ENCODE measurements around the gene NAV2. TPM values are rescaled to one million over a fixed set of nuclear protein-coding genes. Genes with fewer than 3 reads are reported as not detected.

The NAV2 gene
- total and polyA plus RNA-seq, 3 donors from 2014 or later = 3.4 to 6.0 (median 3.9) TPM

DNA sequence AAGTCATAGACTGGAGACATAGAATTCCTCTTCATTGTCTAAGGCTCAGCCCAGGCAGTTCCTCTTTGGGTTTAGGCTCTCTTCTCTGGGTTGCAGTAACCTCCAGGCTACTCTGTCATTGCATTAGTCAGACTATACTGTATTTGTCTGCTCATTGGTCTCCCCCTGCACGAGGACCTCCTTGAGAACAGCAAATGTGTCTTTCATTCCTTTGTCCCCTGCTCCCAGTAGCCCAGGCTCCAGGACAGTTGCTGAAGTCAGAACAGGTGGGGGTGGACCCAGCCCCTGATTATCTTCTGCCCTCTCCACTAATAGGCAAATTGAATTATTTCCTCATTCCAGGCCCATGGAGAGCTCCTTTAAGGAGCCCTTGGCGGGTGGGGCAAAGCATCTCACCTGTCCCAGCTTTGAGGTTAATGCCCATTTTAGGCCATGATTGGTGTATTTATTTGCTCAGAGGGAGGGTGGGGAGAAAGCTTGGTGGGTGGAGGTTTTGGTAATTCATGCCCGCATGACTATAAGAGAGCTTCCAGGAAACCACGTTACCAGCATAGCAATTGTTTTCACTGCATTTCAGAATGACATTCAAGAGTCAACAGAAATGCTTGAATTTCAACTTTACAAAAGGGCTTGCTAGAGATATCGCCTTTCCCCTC is 40.9 kb downstream of the NAV2 start:
- Histone ChIP-seq H3K4me3 (no peak overlapping the region), H3K27ac (no peak overlapping the region)
- intact Hi-C loops (cut with DNase I; ENCODE audit: low total_unique reads) = no loop called here

DNA sequence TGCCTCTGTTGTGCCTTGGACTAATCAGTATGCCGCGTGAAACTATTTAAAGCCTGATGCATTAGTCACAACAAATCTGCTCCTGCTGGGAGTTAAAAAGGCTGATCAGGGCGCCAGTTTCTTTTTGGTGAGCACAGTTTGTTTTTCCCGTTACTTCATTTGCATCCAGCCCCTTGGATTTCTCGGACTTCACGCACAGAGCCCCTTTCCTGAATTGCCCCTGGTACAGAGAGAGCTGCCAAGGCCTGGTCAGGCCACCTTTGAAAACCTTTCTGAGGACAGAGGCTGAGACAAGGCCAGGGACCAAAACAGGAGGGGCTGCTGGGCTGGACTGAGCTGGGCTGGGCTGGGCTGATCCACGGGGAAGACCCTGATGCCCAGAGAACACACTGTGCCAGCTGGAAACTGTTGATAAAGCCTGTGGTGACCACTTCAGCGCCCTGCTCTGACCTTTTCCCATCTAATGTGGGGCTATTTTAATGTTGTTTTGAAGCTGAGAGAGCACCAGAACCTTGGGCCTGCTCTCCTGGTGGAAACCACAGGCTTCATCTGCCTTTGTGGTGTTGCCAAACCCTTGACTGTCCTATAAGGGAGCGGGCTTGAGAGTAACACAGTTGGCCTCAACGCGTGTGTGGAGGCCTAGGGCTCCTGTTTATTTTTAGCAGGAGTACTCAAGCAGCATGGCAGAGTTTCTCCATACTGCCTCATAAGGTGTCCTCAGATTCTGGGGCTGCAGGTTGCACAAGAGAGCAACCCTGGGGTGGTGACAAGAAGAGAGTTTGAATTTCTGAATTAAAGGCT is 44.2 kb downstream of the NAV2 start:
- Histone ChIP-seq H3K4me1 (no peaks in the 10 kb centered on the region), H3K27ac (no peak overlapping the region), H3K36me3 (ENCODE audit: low read depth, missing control alignments) (no peaks in the 10 kb centered on the region), H3K9me3 (no peaks in the 10 kb centered on the region), H3K4me3 (no peak overlapping the region), H3K27me3 (no peaks in the 10 kb centered on the region)
- DNase-seq = no peak
- 79 to 83% methylated on average over 11 of the region's 11 CpGs for WGBS, 2 donors
- no peak for TF ChIP-seq POLR2A (IDR thresholded peaks at IDR 0.05)
- TF ChIP-seq, protein P1, sequence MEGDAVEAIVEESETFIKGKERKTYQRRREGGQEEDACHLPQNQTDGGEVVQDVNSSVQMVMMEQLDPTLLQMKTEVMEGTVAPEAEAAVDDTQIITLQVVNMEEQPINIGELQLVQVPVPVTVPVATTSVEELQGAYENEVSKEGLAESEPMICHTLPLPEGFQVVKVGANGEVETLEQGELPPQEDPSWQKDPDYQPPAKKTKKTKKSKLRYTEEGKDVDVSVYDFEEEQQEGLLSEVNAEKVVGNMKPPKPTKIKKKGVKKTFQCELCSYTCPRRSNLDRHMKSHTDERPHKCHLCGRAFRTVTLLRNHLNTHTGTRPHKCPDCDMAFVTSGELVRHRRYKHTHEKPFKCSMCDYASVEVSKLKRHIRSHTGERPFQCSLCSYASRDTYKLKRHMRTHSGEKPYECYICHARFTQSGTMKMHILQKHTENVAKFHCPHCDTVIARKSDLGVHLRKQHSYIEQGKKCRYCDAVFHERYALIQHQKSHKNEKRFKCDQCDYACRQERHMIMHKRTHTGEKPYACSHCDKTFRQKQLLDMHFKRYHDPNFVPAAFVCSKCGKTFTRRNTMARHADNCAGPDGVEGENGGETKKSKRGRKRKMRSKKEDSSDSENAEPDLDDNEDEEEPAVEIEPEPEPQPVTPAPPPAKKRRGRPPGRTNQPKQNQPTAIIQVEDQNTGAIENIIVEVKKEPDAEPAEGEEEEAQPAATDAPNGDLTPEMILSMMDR (IDR thresholded peaks at IDR 0.05) = no peak
- intact Hi-C loops (cut with DNase I; ENCODE audit: low total_unique reads) = no loop called here

More for the DNA sequence above, 40.9 kb downstream of the NAV2 start:
- no peak for TF ChIP-seq POLR2A (IDR thresholded peaks at IDR 0.05)
- TF ChIP-seq, protein P1 (IDR thresholded peaks at IDR 0.05) = no peak
- H3K36me3 ChIP-seq (ENCODE audit: low read depth, missing control alignments) = no peaks in the 10 kb centered on the region
- 96 to 97% methylated on average over 5 of the region's 5 CpGs for WGBS, 2 donors
- no peak for DNase-seq
- no peaks in the 10 kb centered on the region for H3K4me1 ChIP-seq
- no peaks in the 10 kb centered on the region for H3K9me3 ChIP-seq
- H3K27me3 ChIP-seq = no peaks in the 10 kb centered on the region

DNA sequence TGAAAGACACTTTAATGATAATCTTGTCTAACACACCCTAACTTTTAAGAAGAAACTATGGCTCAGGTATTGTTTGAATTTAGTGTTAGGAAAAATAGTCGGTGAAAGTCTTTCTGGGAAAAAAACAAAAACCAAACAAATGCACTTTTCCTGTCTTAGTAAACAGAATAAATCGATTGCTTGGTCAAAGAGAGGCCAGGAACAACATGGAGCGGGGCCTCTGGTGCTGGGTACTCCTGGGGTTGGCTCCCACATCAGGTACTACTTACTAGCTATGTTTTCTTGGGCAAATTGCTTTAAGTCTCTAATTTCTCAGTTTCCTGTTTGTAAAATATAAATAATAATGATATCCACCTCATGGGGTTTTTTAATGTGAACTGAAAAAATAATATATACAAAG is 46.8 kb downstream of the NAV2 start:
- whole genome bisulfite sequencing, 2 donors = 91 to 94% methylated on average over 3 of the region's 3 CpGs
- Histone ChIP-seq H3K4me3 (no peak overlapping the region), H3K4me1 (no peaks in the 10 kb centered on the region), H3K27ac (no peak overlapping the region), H3K9me3 (no peaks in the 10 kb centered on the region), H3K36me3 (ENCODE audit: low read depth, missing control alignments) (no peaks in the 10 kb centered on the region), H3K27me3 (no peaks in the 10 kb centered on the region)
- no peak for TF ChIP-seq POLR2A (IDR thresholded peaks at IDR 0.05)
- TF ChIP-seq, protein P1 (IDR thresholded peaks at IDR 0.05) = no peak
- no peak for DNase-seq
- intact Hi-C loops (cut with DNase I; ENCODE audit: low total_unique reads) = no loop called here

DNA sequence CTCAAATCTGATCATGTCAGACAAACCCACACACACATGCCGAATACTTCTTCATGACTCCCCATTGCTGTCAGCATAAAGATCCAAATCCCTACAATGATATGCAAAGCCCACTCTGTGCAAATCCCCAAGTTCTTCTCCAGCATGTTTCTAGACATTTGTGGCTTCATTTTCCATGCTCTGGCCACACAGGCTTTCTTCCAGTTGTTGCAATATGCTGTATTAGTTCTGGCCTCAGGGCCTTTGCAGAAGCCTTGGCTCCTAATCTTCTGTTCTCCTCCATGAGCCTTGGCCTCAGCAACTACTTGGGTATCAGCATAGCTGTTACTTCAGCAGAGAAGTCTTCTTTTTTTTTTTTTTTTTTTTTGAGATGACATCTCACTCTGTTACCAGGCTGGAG is 49.6 kb downstream of the NAV2 start:
- no peaks in the 10 kb centered on the region for H3K36me3 ChIP-seq (ENCODE audit: low read depth, missing control alignments)
- TF ChIP-seq, protein P1 (IDR thresholded peaks at IDR 0.05) = no peak
- TF ChIP-seq POLR2A (IDR thresholded peaks at IDR 0.05) = no peak
- no peaks in the 10 kb centered on the region for H3K27me3 ChIP-seq
- 81 to 100% methylated on average over 1 of the region's 1 CpG for WGBS, 2 donors
- no peak overlapping the region for H3K27ac ChIP-seq
- H3K9me3 ChIP-seq = no peaks in the 10 kb centered on the region
- no peak for DNase-seq
- H3K4me1 ChIP-seq = no peaks in the 10 kb centered on the region
- intact Hi-C loops (cut with DNase I; ENCODE audit: low total_unique reads) = no loop called here
- H3K4me3 ChIP-seq = no peak overlapping the region

Data from testis (tissue), 3 donors.